PC-3 (cell line): ENCODE measurements around the gene CMTM8. TPM values are rescaled to one million over a fixed set of nuclear protein-coding genes. Genes with fewer than 3 reads are reported as not detected.

Experiments used
- ATAC-seq: fragments of 200-7000 bp; cut with Tn5 transposase; 2 replicates; pipeline ENCODE4 v1.9.1; 2020; ENCODE audit warnings: mild to moderate bottlenecking, moderate library complexity
- BruUV-seq: library from RNA; stranded (reverse); fragments of 400-500 nt; replicated peaks from 2 replicates; lab custom pipeline; 2021; lab: Mats Ljungman, UMichigan
- CTCF ChIA-PET: fragments of 300-600 bp; sonication (Branson Sonifier 250); formaldehyde crosslinking; loops from one replicate; lab custom pipeline; 2022; ENCODE audit warnings: antibody characterized with exemption; lab: Charles Lee
- POLR2A ChIA-PET: fragments of 300-600 bp; sonication (Branson Sonifier 250); formaldehyde crosslinking; loops from one replicate; lab custom pipeline; 2022; ENCODE audit warnings: antibody characterized with exemption; ENCODE audit not compliant: unreplicated experiment; lab: Charles Lee
- DNase-seq: peaks from one replicate; pipeline ENCODE4 v3.0.0-alpha.2; 2015
- H2AFZ ChIP-seq: fragments of 300-600 bp; sonication (generic); 2 replicates; pipeline ENCODE4 v1.6.0; 2016; ENCODE audit warnings: antibody characterized with exemption, low read length
- H3F3A ChIP-seq: fragments of 300-600 bp; sonication (generic); one replicate; pipeline ENCODE4 v1.6.0; 2017; ENCODE audit warnings: antibody characterized with exemption, low read length, control low read depth, mild to moderate bottlenecking; ENCODE audit not compliant: unreplicated experiment
- H3K27ac ChIP-seq: fragments of 300-600 bp; sonication (generic); 2 replicates; pipeline ENCODE4 v1.5.1; 2016; ENCODE audit warnings: mild to moderate bottlenecking, low read length
- H3K27me3 ChIP-seq: fragments of 300-600 bp; sonication (generic); 2 replicates; pipeline ENCODE4 v1.6.1; 2016; ENCODE audit warnings: low read length, mixed read lengths
- H3K36me3 ChIP-seq: fragments of 300-600 bp; sonication (generic); 2 replicates; pipeline ENCODE4 v1.6.1; 2016; ENCODE audit warnings: low read depth, mixed run types, low read length, mixed read lengths
- H3K4me1 ChIP-seq: fragments of 300-600 bp; sonication (generic); 2 replicates; pipeline ENCODE4 v1.5.1; 2016; ENCODE audit warnings: low read length; ENCODE audit not compliant: insufficient read depth
- H3K4me2 ChIP-seq: fragments of 300-600 bp; sonication (generic); 2 replicates; pipeline ENCODE4 v1.6.0; 2016; ENCODE audit warnings: low read length
- H3K4me3 ChIP-seq: fragments of 300-600 bp; sonication (generic); 2 replicates; pipeline ENCODE4 v1.5.1; 2016; ENCODE audit warnings: mild to moderate bottlenecking, low read length, mixed read lengths
- H3K79me2 ChIP-seq: fragments of 300-600 bp; sonication (generic); 2 replicates; pipeline ENCODE4 v1.6.1; 2017; ENCODE audit warnings: low read length, mixed read lengths
- H3K9ac ChIP-seq: fragments of 300-600 bp; sonication (generic); 2 replicates; pipeline ENCODE4 v1.6.0; 2016; ENCODE audit warnings: mild to moderate bottlenecking, low read length
- H3K9me2 ChIP-seq: fragments of 300-600 bp; sonication (generic); replicated peaks from 2 replicates; pipeline ENCODE4 v1.6.1; 2016; ENCODE audit warnings: mixed run types, low read length, mixed read lengths
- H3K9me3 ChIP-seq: fragments of 300-600 bp; sonication (generic); 2 replicates; pipeline ENCODE4 v1.6.1; 2016; ENCODE audit warnings: low read length, mixed read lengths
- H4K20me1 ChIP-seq: fragments of 300-600 bp; sonication (generic); 2 replicates; pipeline ENCODE4 v1.6.1; 2016; ENCODE audit warnings: low read length, mixed read lengths
- CTCF ChIP-seq: fragments of 300-600 bp; sonication (generic); conservative IDR thresholded peaks from 2 replicates; pipeline ENCODE4 v1.5.1; 2017; ENCODE audit warnings: antibody characterized with exemption, low read depth, mild to moderate bottlenecking, low read length
- EZH2 ChIP-seq: fragments of 300-600 bp; sonication (generic); IDR thresholded peaks from one replicate; pipeline ENCODE4 v1.6.1; 2017; ENCODE audit warnings: antibody characterized with exemption, mild to moderate bottlenecking, low read length; ENCODE audit not compliant: unreplicated experiment
- EZH2phosphoT487 ChIP-seq: fragments of 300-600 bp; sonication (generic); IDR thresholded peaks from 2 replicates; pipeline ENCODE4 v1.6.1; 2018; ENCODE audit warnings: mild to moderate bottlenecking, antibody characterized with exemption, low read length, borderline replicate concordance
- intact Hi-C: fragments of 100-400 bp; cut with micrococcal nuclease; formaldehyde crosslinking; loops from 2 replicates; pipeline ENCODE4 v1.9.0; 2023
- total RNA-seq: library from RNA; depleted of rRNA; stranded (reverse); fragments of >200 nt; gene quantifications from 2 replicates; pipeline ENCODE4 v1.2.3, GENCODE V29; 2014

CMTM8 gene
- total RNA-seq, 1 experiment from 2014 or later: 5.2 TPM

GRCh38 chr3:32326795-32327194, 88.3 kb downstream of the CMTM8 start:
- ChIA-PET CTCF (no interaction called here), POLR2A (no interaction called here)
- no peaks in the 10 kb centered on the region for H4K20me1 ChIP-seq
- no peaks in the 10 kb centered on the region for H3K79me2 ChIP-seq
- no TSS peak for BruUV-seq
- H3K4me1 ChIP-seq: peaks cover 11% of the 10 kb centered on the region; the same call in 1 of the 2 replicates
- no peak overlapping the region for H3K4me2 ChIP-seq
- H3K9ac ChIP-seq: no peak overlapping the region
- no peaks in the 10 kb centered on the region for H3K9me3 ChIP-seq
- TF ChIP-seq CTCF (no peak), EZH2 (no peak), EZH2phosphoT487 (no peak)
- no peak overlapping the region for H3K27ac ChIP-seq
- H3F3A ChIP-seq: no peaks in the 10 kb centered on the region
- H2AFZ ChIP-seq: no peak overlapping the region
- DNase-seq (no peak), ATAC-seq (no peak)
- no peak overlapping the region for H3K4me3 ChIP-seq
- intact Hi-C loops: no loop called here
- H3K9me2 ChIP-seq: no peaks in the 10 kb centered on the region
- no peaks in the 10 kb centered on the region for H3K27me3 ChIP-seq
- no peaks in the 10 kb centered on the region for H3K36me3 ChIP-seq

GRCh38 chr3:32334675-32335074, 96.2 kb downstream of the CMTM8 start:
- Histone ChIP-seq H3K79me2 (no peaks in the 10 kb centered on the region), H3K9me3 (no peaks in the 10 kb centered on the region), H3K27me3 (no peaks in the 10 kb centered on the region), H3K9ac (no peak overlapping the region), H3K36me3 (no peaks in the 10 kb centered on the region), H2AFZ (no peak overlapping the region), H3K4me1 (no peaks in the 10 kb centered on the region), H3K4me3 (no peak overlapping the region), H3K27ac (no peak overlapping the region), H3F3A (no peaks in the 10 kb centered on the region), H4K20me1 (no peaks in the 10 kb centered on the region), H3K9me2 (no peaks in the 10 kb centered on the region), H3K4me2 (no peak overlapping the region)
- DNase-seq (peak; percentile 34), ATAC-seq (peak; percentile 60; the same call in 1 of the 2 replicates)
- no TSS peak for BruUV-seq
- CTCF ChIA-PET: interaction anchor here (0.8 kb wide), 1 partner anchor 157 kb away, joined by 3 read pairs; no protein-coding TSS in a partner anchor
- POLR2A ChIA-PET: no interaction called here
- intact Hi-C loops: loop anchor here (1.0 kb wide), 1 partner anchor 156 kb away; no protein-coding TSS in a partner anchor
- peak; percentile 63 for TF ChIP-seq CTCF
- no peak for TF ChIP-seq EZH2

GRCh38 chr3:32335365-32336112, 97.1 kb downstream of the CMTM8 start:
- ChIA-PET CTCF (interaction anchor here (0.6 kb wide), 1 partner anchor 21 kb away, joined by 6 read pairs; no protein-coding TSS in a partner anchor), POLR2A (no interaction called here)
- Histone ChIP-seq H2AFZ (no peak overlapping the region), H3K4me1 (no peaks in the 10 kb centered on the region), H4K20me1 (no peaks in the 10 kb centered on the region), H3K79me2 (no peaks in the 10 kb centered on the region), H3K27ac (no peak overlapping the region), H3K27me3 (no peaks in the 10 kb centered on the region), H3K9me2 (no peaks in the 10 kb centered on the region), H3K9me3 (no peaks in the 10 kb centered on the region), H3K4me3 (no peak overlapping the region), H3K4me2 (no peak overlapping the region), H3F3A (no peaks in the 10 kb centered on the region), H3K36me3 (no peaks in the 10 kb centered on the region), H3K9ac (no peak overlapping the region)
- TF ChIP-seq CTCF (no peak), EZH2 (no peak), EZH2phosphoT487 (no peak)
- DNase-seq (no peak), ATAC-seq (no peak)
- intact Hi-C loops: loop anchor here (1.0 kb wide), 1 partner anchor 157 kb away; no protein-coding TSS in a partner anchor
- no TSS peak for BruUV-seq
